Raji (cell line): ENCODE measurements around the gene DAB2IP.

ENCODE experiments used
- POLR2A ChIP-seq: IDR thresholded peaks from 2 replicates; pipeline ENCODE4 v1.6.1; 2011; ENCODE audit warnings: low read depth, low read length, control low read depth; ENCODE audit not compliant: insufficient read depth

The DAB2IP gene

GRCh38 chr9:121694600-121694999 lies 43.2 kb downstream of the DAB2IP start:
- TF ChIP-seq POLR2A, result no peak

DNA sequence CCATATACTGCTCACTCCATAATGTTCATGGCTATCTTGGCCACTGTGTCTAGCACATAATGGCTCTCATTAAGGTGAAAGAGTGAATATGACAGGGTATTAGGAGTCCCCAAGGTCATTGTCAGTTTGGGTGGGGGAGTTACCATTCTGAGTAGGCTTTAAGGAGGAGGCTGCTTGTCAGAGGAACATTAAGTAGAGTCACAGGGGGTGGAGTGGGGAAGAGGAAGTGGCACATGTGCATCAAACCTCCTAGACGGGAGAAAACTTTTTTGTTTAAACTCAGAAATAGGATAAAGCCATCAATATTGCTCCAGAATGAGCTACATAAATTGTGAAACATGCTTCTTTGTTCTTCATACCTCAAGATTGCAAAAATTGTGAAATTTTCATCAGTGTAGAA lies 45.5 kb downstream of the DAB2IP start:
- no peak for TF ChIP-seq POLR2A

- TF ChIP-seq POLR2A, result no peak
Measured at GRCh38 chr9:121698627-121699570, 47.5 kb downstream of the DAB2IP start.

DNA sequence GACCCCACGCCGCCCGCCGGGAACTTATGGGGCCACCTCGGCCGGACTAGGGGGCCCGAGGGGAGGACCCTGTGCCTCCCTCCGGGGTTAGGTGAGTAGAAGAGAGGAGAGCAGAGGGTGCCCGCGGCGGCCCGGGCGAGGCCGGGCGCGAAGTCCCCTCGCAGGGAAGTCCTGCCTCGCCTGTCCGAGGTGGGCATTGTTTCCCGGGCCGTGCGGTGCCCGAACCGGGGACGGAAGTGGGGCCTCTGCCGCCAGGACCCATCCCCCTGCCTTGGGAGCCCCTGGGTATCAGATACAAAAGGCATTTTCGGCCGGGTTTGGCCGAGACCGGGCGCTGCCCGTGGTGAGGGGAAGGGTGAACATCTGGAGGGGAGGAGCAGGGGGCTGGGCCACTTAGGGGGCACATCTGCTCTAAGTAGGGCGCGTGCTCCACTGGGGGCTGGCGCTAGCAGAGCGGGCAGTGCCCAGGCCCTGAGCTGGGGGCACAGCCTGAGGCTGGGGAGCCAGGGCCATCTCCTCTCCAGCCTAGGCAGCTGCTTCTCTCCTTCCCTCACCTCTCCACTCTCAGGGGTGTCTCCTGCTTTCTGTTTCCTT lies 48.2 kb downstream of the DAB2IP start:
- TF ChIP-seq POLR2A, result no peak

GRCh38 chr9:121700165-121700831 lies 48.9 kb downstream of the DAB2IP start:
- no peak for TF ChIP-seq POLR2A

DNA sequence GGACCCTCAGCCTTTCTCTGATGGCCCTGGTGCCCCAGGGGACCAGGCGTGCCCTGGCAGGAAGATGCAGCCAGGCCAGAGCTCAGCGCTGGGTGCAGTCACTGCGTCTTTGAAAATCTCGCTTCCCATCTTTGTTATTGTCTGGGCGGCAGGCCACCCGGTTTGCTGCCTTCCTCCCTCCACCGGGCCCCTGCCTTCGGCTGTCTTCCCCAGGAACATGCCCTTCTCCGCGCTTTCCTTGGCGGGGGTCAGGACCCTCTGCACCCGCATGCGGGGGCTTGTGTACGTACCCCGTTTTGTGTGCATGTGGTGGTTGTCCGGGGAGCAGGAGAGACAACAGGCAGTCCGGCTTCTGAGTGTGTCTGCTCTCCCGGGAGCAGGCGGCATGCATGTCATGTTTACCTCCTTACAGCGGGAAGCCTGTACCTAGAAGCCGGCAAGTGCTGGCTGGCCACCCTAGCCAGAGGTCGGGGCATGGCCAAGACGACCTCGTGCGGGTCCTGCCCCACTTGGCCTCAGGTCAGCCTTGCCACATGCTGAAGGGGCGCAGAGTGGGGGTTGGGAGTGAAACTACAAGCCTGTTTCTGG lies 49.5 kb downstream of the DAB2IP start:
- no peak for TF ChIP-seq POLR2A

- no peak for TF ChIP-seq POLR2A
Measured at GRCh38 chr9:121701736-121702261, 50.4 kb downstream of the DAB2IP start.

GRCh38 chr9:121703014-121703734 lies 51.7 kb downstream of the DAB2IP start:
- no peak for TF ChIP-seq POLR2A

DNA sequence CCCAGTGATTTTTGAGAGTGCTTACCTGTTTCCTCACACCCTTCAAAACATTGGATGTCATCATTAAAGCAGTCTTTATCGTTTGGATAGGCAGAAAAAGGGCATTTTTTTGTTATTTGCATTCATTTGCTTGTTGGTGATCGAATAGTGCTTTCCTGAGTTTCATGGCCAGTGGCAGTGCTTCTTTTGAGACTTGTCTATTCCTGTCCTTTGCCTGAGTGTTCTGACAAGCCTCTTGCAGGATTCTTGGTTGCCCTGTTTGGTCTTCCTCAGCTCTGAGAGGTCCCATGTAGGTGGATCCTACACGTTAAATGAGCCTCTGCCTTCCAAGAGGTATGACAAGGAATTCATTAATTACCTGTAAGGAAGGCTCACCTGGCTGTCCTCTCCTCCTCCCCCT lies 52.8 kb downstream of the DAB2IP start:
- no peak for TF ChIP-seq POLR2A

DNA sequence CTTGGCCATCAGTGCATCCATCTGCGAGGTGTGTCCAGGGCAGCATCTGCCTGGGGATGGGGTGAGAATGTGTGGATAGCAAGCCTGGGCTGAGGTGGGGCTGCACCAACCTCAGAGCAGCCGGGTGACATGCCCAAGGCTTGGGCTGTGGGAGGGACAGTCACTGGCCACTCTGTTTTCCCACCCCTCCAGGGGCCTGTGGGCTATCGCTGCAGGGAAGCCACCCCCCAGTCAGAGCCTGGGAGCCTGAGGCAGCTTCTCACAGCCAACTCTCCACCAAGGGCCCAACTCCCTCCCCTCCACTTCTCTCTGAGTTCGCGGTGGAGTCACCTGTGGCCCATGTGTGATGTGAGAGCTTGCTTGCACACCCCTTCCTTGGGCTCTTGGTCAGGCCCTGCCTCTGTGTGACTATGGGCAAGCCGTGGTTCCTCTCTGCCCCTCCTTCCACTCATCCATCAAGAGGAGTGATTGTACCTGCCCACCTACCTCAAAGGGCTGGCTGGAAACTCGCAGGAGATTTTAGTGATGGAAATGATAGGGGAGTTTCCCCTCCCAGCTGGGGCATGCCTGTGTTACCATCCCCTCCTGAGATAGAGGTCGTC lies 54.8 kb downstream of the DAB2IP start:
- TF ChIP-seq POLR2A, result no peak

- TF ChIP-seq POLR2A, result peak; percentile 31; the same call in 1 of the 2 replicates
Measured at GRCh38 chr9:121707477-121708424, 56.3 kb downstream of the DAB2IP start.

- TF ChIP-seq POLR2A, result no peak
Measured at GRCh38 chr9:121708768-121709488, 57.5 kb downstream of the DAB2IP start.
